ENCODE results near the gene ZNF423.

ZNF423 gene

GRCh38 chr16:49530427-49530970 is 325.4 kb downstream of the ZNF423 start:
- no peak for DNase-seq (ENCODE audit: low read depth)

- DNase-seq (ENCODE audit: low read depth) = no peak
Observed at GRCh38 chr16:49529411-49530045, 326.4 kb downstream of the ZNF423 start.

- no peak for DNase-seq (ENCODE audit: low read depth)
Observed at GRCh38 chr16:49528866-49529288, 327.0 kb downstream of the ZNF423 start.

GRCh38 chr16:49528060-49528865 is 327.6 kb downstream of the ZNF423 start:
- no peak for DNase-seq (ENCODE audit: low read depth)

- no peak for DNase-seq (ENCODE audit: low read depth)
Observed at GRCh38 chr16:49527611-49528010, 328.3 kb downstream of the ZNF423 start.

GRCh38 chr16:49526860-49527365 is 329.0 kb downstream of the ZNF423 start:
- no peak for DNase-seq (ENCODE audit: low read depth)

GRCh38 chr16:49524947-49525315 is 331.0 kb downstream of the ZNF423 start:
- DNase-seq (ENCODE audit: low read depth) = no peak

- DNase-seq (ENCODE audit: low read depth) = no peak
Observed at GRCh38 chr16:49524216-49524946, 331.5 kb downstream of the ZNF423 start.

- DNase-seq (ENCODE audit: low read depth) = no peak
Observed at GRCh38 chr16:49523435-49524159, 332.3 kb downstream of the ZNF423 start.

GRCh38 chr16:49521734-49522325 is 334.1 kb downstream of the ZNF423 start:
- no peak for DNase-seq (ENCODE audit: low read depth)

- no peak for DNase-seq (ENCODE audit: low read depth)
Observed at GRCh38 chr16:49520492-49521038, 335.3 kb downstream of the ZNF423 start.

GRCh38 chr16:49519741-49520140 is 336.2 kb downstream of the ZNF423 start:
- DNase-seq (ENCODE audit: low read depth) = no peak

- DNase-seq (ENCODE audit: low read depth) = no peak
Observed at GRCh38 chr16:49519008-49519656, 336.8 kb downstream of the ZNF423 start.

GRCh38 chr16:49516382-49517036 is 339.4 kb downstream of the ZNF423 start:
- DNase-seq (ENCODE audit: low read depth) = no peak

GRCh38 chr16:49515861-49516260 is 340.1 kb downstream of the ZNF423 start:
- DNase-seq (ENCODE audit: low read depth) = no peak

GRCh38 chr16:49515016-49515565 is 340.8 kb downstream of the ZNF423 start:
- no peak for DNase-seq (ENCODE audit: low read depth)

GRCh38 chr16:49514073-49514980 is 341.6 kb downstream of the ZNF423 start:
- DNase-seq (ENCODE audit: low read depth) = no peak

GRCh38 chr16:49513040-49513439 is 342.9 kb downstream of the ZNF423 start:
- DNase-seq (ENCODE audit: low read depth) = no peak

All from non-pigmented ciliary epithelial cell (primary cell).